H9 (cell line): ENCODE measurements around the gene GYG2. TPM values are rescaled to one million over a fixed set of nuclear protein-coding genes. Genes with fewer than 3 reads are reported as not detected.
"Not testable (repeated sequence)": the region's sequence is repeated elsewhere in the genome, so short reads cannot be mapped to it uniquely, and the experiment has no call there.

ENCODE experiments used
- DNase-seq: peaks from one replicate; pipeline ENCODE4 v3.0.0-alpha.2; 2017
- H2AFZ ChIP-seq: one replicate; pipeline ENCODE4 v1.6.1; 2013; ENCODE audit warnings: mild to moderate bottlenecking, low read length, control low read depth, moderate library complexity
- H2AK5ac ChIP-seq: 2 replicates; pipeline ENCODE4 v1.6.1; 2013; ENCODE audit warnings: low read length, control low read depth, mixed read lengths; ENCODE audit not compliant: insufficient read length
- H2BK120ac ChIP-seq: one replicate; pipeline ENCODE4 v1.6.1; 2013; ENCODE audit warnings: low read depth, mild to moderate bottlenecking, low read length, control low read depth, inconsistent platforms; ENCODE audit not compliant: poor library complexity, severe bottlenecking
- H2BK12ac ChIP-seq: 2 replicates; pipeline ENCODE4 v1.6.1; 2013; ENCODE audit warnings: low read length, control low read depth, mixed read lengths, low read depth; ENCODE audit not compliant: insufficient read length
- H2BK15ac ChIP-seq: 2 replicates; pipeline ENCODE4 v1.6.1; 2013; ENCODE audit warnings: low read depth, low read length, control low read depth
- H2BK20ac ChIP-seq: one replicate; pipeline ENCODE4 v1.6.1; 2013; ENCODE audit warnings: low read depth, mild to moderate bottlenecking, low read length, control low read depth, inconsistent platforms; ENCODE audit not compliant: poor library complexity, severe bottlenecking
- H2BK5ac ChIP-seq: 2 replicates; pipeline ENCODE4 v1.6.1; 2013; ENCODE audit warnings: low read length, control low read depth, mixed read lengths; ENCODE audit not compliant: insufficient read length
- H3K14ac ChIP-seq: 2 replicates; pipeline ENCODE4 v1.6.1; 2013; ENCODE audit warnings: low read length, control low read depth; ENCODE audit not compliant: insufficient read depth
- H3K18ac ChIP-seq: 2 replicates; pipeline ENCODE4 v1.6.1; 2013; ENCODE audit warnings: low read depth, mild to moderate bottlenecking, mixed read lengths, low read length, control low read depth; ENCODE audit not compliant: insufficient read length
- H3K23ac ChIP-seq: 2 replicates; pipeline ENCODE4 v1.6.1; 2013; ENCODE audit warnings: low read length, control low read depth, mixed read lengths, low read depth; ENCODE audit not compliant: insufficient read length
- H3K23me2 ChIP-seq: 2 replicates; pipeline ENCODE4 v1.6.1; 2013; ENCODE audit warnings: low read depth, mild to moderate bottlenecking, mixed read lengths, low read length, control low read depth; ENCODE audit not compliant: insufficient read length, poor library complexity, severe bottlenecking
- H3K27ac ChIP-seq: 2 replicates; pipeline ENCODE4 v1.5.1; 2013; ENCODE audit warnings: low read length, control low read depth, mixed read lengths, low read depth; ENCODE audit not compliant: insufficient read length
- H3K27me3 ChIP-seq: 2 replicates; pipeline ENCODE4 v1.6.1; 2013; ENCODE audit warnings: low read length, control low read depth, inconsistent platforms; ENCODE audit not compliant: insufficient read depth
- H3K4ac ChIP-seq: 2 replicates; pipeline ENCODE4 v1.6.1; 2013; ENCODE audit warnings: low read depth, mild to moderate bottlenecking, control low read depth, inconsistent platforms, low read length, moderate library complexity
- H3K4me1 ChIP-seq: 2 replicates; pipeline ENCODE4 v1.6.1; 2013; ENCODE audit warnings: low read length, control low read depth, inconsistent platforms; ENCODE audit not compliant: insufficient read depth
- H3K4me2 ChIP-seq: 2 replicates; pipeline ENCODE4 v1.6.1; 2013; ENCODE audit warnings: low read length, control low read depth, mixed read lengths; ENCODE audit not compliant: insufficient read length, insufficient read depth
- H3K56ac ChIP-seq: 2 replicates; pipeline ENCODE4 v1.6.1; 2013; ENCODE audit warnings: low read depth, mild to moderate bottlenecking, mixed read lengths, low read length, control low read depth; ENCODE audit not compliant: insufficient read length
- H3K79me1 ChIP-seq: 2 replicates; pipeline ENCODE4 v1.6.1; 2013; ENCODE audit warnings: low read depth, mild to moderate bottlenecking, moderate library complexity, low read length, control low read depth, inconsistent platforms; ENCODE audit not compliant: insufficient read depth, poor library complexity, severe bottlenecking
- H3K79me2 ChIP-seq: 2 replicates; pipeline ENCODE4 v1.6.1; 2013; ENCODE audit warnings: low read length, control low read depth, inconsistent platforms; ENCODE audit not compliant: insufficient read depth
- H3K9ac ChIP-seq: 2 replicates; pipeline ENCODE4 v1.6.1; 2013; ENCODE audit warnings: low read length, control low read depth, mixed read lengths; ENCODE audit not compliant: insufficient read length; ENCODE audit errors: extremely low read depth
- H3K9me3 ChIP-seq: one replicate; pipeline ENCODE4 v1.6.1; 2013; ENCODE audit warnings: low read depth, low read length, inconsistent platforms; ENCODE audit not compliant: control insufficient read depth
- H3T11ph ChIP-seq: one replicate; pipeline ENCODE4 v1.6.1; 2013; ENCODE audit warnings: mild to moderate bottlenecking, low read length, control low read depth, inconsistent platforms
- H4K20me1 ChIP-seq: one replicate; pipeline ENCODE4 v1.6.1; 2013; ENCODE audit not compliant: control insufficient read depth, insufficient read length, insufficient read depth
- H4K5ac ChIP-seq: 2 replicates; pipeline ENCODE4 v1.6.1; 2013; ENCODE audit warnings: low read depth, mild to moderate bottlenecking, mixed read lengths, low read length, control low read depth; ENCODE audit not compliant: insufficient read length
- H4K8ac ChIP-seq: replicated peaks from 2 replicates; pipeline ENCODE4 v1.6.1; 2013; ENCODE audit warnings: low read length, control low read depth, mixed read lengths, low read depth; ENCODE audit not compliant: insufficient read length
- H4K91ac ChIP-seq: 2 replicates; pipeline ENCODE4 v1.6.1; 2013; ENCODE audit warnings: low read depth, mild to moderate bottlenecking, moderate library complexity, mixed read lengths, low read length, control low read depth; ENCODE audit not compliant: insufficient read length
- H3K27ac Mint-ChIP-seq, 3 experiments: 2 replicates in 2 of 3; 3 replicates in 1 of 3; pipeline ENCODE4 v1.8.0; 2020 to 2021; ENCODE audit warnings: mixed read lengths in 3 of 3, mild to moderate bottlenecking in 1 of 3, moderate library complexity in 1 of 3
- H3K27me3 Mint-ChIP-seq: 2 replicates; pipeline ENCODE4 v1.8.0; 2021; ENCODE audit warnings: low read depth, mild to moderate bottlenecking, moderate library complexity, mixed read lengths
- H3K36me3 Mint-ChIP-seq, 3 experiments: 2 replicates in 2 of 3; 3 replicates in 1 of 3; pipeline ENCODE4 v1.8.0; 2020 to 2021; ENCODE audit warnings: low read depth in 3 of 3, mixed read lengths in 3 of 3; ENCODE audit not compliant: insufficient read depth in 1 of 3
- H3K4me1 Mint-ChIP-seq, 2 experiments: 2 replicates each; pipeline ENCODE4 v1.8.0; 2020; ENCODE audit warnings: mixed read lengths in 2 of 2
- H3K4me3 Mint-ChIP-seq, 2 experiments: 2 replicates in 1 of 2; 3 replicates in 1 of 2; pipeline ENCODE4 v1.8.0; 2020 to 2021; ENCODE audit warnings: mild to moderate bottlenecking in 2 of 2, mixed read lengths in 2 of 2, moderate library complexity in 1 of 2
- H3K9me3 Mint-ChIP-seq, 2 experiments: 2 replicates in 1 of 2; 3 replicates in 1 of 2; pipeline ENCODE4 v1.8.0; 2020; ENCODE audit warnings: mild to moderate bottlenecking in 2 of 2, mixed read lengths in 2 of 2, moderate library complexity in 1 of 2
- WGBS: extraction: QIAGEN DNeasy Blood & Tissue Kit; methylation state at CpG from one replicate; pipeline ENCODE4 v1.1.7; 2013; ENCODE audit warnings: missing lambda C conversion rate, low lambda C conversion rate, mixed read lengths; ENCODE audit not compliant: insufficient read length; ENCODE audit errors: extremely low coverage; 5-methylcytosine and 5-hydroxymethylcytosine counted together
- long read RNA-seq: library from polyadenylated mRNA; unstranded; transcript quantifications from one replicate; pipeline ENCODE4 v2.0.0, GENCODE V29; 2020
- total RNA-seq: library from RNA; stranded (reverse); gene quantifications from 2 replicates; pipeline ENCODE4 v1.2.1, GENCODE V29; 2021
- TF ChIP-seq, protein P1 (sequence below): fragments of 200-600 bp; sonication (generic); conservative IDR thresholded peaks from 3 replicates; pipeline ENCODE4 v1.8.0; 2021; ENCODE audit warnings: antibody characterized with exemption, mild to moderate bottlenecking

The GYG2 gene
- 95.9 and 99.9 TPM in 2 replicates for total RNA-seq
- long read RNA-seq, transcript GYG2-205 (11 exons, 1,956 nt), result major isoform, 306 of 889 reads
- long read RNA-seq, transcript GYG2-204 (12 exons, 3,393 nt), result minor isoform, 19 of 889 reads
- long read RNA-seq, transcript GYG2-203 (8 exons, 2,852 nt), result minor isoform, 15 of 889 reads
- long read RNA-seq, partial matches to known transcripts, result 88 of 889 reads
- long read RNA-seq, other reads (novel, unspliced or antisense), result 461 of 889 reads

DNA sequence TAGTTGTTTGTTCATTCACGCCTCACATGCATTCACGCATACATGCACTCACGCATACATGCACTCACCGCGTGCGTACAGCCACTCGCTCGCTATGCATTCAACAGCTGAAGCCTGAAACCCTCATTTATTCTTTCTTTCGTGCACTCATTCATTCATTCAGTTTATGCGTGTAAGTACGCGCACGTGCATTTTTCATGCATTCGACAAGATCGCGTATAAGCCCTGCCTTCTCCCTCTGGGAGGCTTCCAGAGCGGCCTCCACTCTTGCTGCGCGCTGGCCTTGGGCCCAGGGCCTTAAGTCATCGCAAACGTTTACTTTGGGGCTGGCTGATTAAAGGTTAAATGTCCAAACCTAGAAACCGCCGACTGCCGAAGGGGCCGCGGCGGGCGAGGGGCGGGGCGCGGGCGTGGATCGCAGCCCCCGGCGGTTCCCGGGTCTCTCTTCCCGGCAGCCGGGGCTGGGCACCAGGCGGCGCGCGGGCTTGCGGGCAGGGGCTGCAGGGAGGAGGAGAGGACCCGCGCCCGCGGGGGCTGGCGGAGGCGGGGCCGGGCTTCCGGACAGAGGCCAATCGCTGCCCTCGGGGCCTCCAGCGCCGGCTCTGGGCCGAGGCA, at the start of gene GYG2:
Gene GYG2, plus strand, starts transcription at position 587 of the 615 bp plus-strand sequence. CDS start 1,259 bp downstream, outside the sequence.
- Mint-ChIP-seq H3K27me3 (no peaks in the 10 kb centered on the region), H3K9me3 (no peaks in the 10 kb centered on the region), H3K27ac (no peak within 1 kb of the TSS; a peak in 1 of 7 replicates), H3K4me3 (peak within 1 kb of the TSS in 1 of 2 experiments; percentile 78; a peak in 4 of 5 replicates), H3K4me1 (peaks cover 18 to 20% of the 10 kb centered on the region in 2 experiments), H3K36me3 (peaks cover 23 to 24% (median 23%) of the 10 kb centered on the region in 3 experiments; a peak in 6 of 7 replicates)
- Histone ChIP-seq H3K4me2 (peak within 1 kb of the TSS; percentile 87), H3K23ac (no peak within 1 kb of the TSS), H2BK15ac (no peak within 1 kb of the TSS), H3T11ph (no peak within 1 kb of the TSS), H3K79me1 (peaks cover 3% of the 10 kb centered on the region), H3K27me3 (no peaks in the 10 kb centered on the region; the same call in 1 of the 2 replicates), H3K14ac (peak within 1 kb of the TSS; percentile 82; the same call in 1 of the 2 replicates), H3K23me2 (peaks cover 11% of the 10 kb centered on the region), H4K91ac (no peak within 1 kb of the TSS), H3K27ac (no peak within 1 kb of the TSS), H2BK5ac (no peak within 1 kb of the TSS), H2AK5ac (no peak within 1 kb of the TSS), H3K79me2 (no peaks in the 10 kb centered on the region; the same call in 1 of the 2 replicates), H2BK20ac (no peak within 1 kb of the TSS), H3K4me1 (peaks cover 5% of the 10 kb centered on the region), H3K56ac (no peak within 1 kb of the TSS), H4K8ac (no peak within 1 kb of the TSS), H3K9ac (no peak within 1 kb of the TSS), H2BK12ac (no peak within 1 kb of the TSS), H3K9me3 (no peaks in the 10 kb centered on the region), H2AFZ (no peak within 1 kb of the TSS), H3K4ac (no peak within 1 kb of the TSS), H2BK120ac (no peak within 1 kb of the TSS), H4K5ac (no peak within 1 kb of the TSS), H3K18ac (peak within 1 kb of the TSS; percentile 74), H4K20me1 (no peaks in the 10 kb centered on the region)
- WGBS, result no CpG with 5 or more reads among the region's 56 CpGs
- peak; percentile 87 for DNase-seq
- TF ChIP-seq, protein P1, sequence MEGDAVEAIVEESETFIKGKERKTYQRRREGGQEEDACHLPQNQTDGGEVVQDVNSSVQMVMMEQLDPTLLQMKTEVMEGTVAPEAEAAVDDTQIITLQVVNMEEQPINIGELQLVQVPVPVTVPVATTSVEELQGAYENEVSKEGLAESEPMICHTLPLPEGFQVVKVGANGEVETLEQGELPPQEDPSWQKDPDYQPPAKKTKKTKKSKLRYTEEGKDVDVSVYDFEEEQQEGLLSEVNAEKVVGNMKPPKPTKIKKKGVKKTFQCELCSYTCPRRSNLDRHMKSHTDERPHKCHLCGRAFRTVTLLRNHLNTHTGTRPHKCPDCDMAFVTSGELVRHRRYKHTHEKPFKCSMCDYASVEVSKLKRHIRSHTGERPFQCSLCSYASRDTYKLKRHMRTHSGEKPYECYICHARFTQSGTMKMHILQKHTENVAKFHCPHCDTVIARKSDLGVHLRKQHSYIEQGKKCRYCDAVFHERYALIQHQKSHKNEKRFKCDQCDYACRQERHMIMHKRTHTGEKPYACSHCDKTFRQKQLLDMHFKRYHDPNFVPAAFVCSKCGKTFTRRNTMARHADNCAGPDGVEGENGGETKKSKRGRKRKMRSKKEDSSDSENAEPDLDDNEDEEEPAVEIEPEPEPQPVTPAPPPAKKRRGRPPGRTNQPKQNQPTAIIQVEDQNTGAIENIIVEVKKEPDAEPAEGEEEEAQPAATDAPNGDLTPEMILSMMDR, result no peak

DNA sequence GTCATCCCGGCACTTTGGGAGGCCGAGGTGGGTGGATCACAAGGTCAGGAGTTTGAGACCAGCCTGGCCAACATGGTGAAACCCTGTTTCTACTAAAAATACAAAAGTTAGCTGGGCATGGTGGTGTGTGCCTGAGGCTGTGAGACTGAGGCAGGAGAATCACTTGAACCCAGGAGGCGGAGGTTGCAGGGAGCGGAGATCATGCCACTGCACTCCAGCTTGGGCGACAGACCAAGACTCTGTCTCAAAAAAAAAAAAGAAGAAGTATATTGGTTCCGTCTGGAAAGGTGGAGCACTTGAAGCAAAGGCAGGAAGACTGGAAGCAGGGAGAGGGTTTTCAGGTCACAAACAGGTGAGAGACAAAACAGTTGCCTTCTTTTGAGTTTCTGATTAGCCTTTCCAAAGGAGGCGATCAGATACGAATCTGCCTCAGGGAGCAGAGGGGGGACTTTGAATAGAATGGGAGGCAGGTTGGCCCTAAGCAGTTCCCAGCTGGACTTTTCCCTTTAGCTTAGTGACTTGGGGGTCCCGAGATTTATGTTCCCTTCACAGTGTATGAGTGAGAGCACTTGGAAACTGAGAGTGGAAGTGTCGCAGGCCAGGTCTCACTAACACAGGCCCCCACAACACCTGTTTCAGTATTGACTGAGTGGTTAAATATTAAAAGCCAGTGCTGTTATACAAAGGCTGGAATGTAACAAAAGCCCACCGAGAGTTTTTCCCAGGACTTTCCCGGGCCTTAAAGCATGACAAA, 48.1 kb upstream of the GYG2 start:
- Mint-ChIP-seq H3K4me1 (peaks cover 57 to 72% of the 10 kb centered on the region in 2 experiments), H3K27ac (peak overlapping the region; percentile 89 to 99 (median 98)), H3K4me3 (peak overlapping the region in 1 of 2 experiments; percentile 30; a peak in 2 of 5 replicates)
- H3K23me2 ChIP-seq, H3K79me2 ChIP-seq, H3K27me3 ChIP-seq, H3K79me1 ChIP-seq, H2BK12ac ChIP-seq, H2AK5ac ChIP-seq, H3K4me1 ChIP-seq, H2BK20ac ChIP-seq, H3K27me3 Mint-ChIP-seq, H3K4ac ChIP-seq, H2BK15ac ChIP-seq, H3K56ac ChIP-seq, H4K20me1 ChIP-seq, H4K91ac ChIP-seq, H3K14ac ChIP-seq, H3K36me3 Mint-ChIP-seq, H3K9me3 ChIP-seq, H3T11ph ChIP-seq, H3K23ac ChIP-seq, H2BK120ac ChIP-seq, H3K9ac ChIP-seq, H4K8ac ChIP-seq, H2AFZ ChIP-seq, H3K9me3 Mint-ChIP-seq: not testable (repeated sequence)
- Histone ChIP-seq H3K4me2 (peak overlapping the region; percentile 28), H3K18ac (peak overlapping the region; percentile 7), H2BK5ac (peak overlapping the region; percentile 6), H3K27ac (peak overlapping the region; percentile 72), H4K5ac (peak overlapping the region; percentile 22)
- peak; percentile 69 for DNase-seq
- WGBS, result no CpG with 5 or more reads among the region's 12 CpGs
